ENCODE results near the gene RASL11A.
"Not testable (repeated sequence)": the region's sequence is repeated elsewhere in the genome, so short reads cannot be mapped to it uniquely, and the experiment has no call there.

RASL11A gene

DNA sequence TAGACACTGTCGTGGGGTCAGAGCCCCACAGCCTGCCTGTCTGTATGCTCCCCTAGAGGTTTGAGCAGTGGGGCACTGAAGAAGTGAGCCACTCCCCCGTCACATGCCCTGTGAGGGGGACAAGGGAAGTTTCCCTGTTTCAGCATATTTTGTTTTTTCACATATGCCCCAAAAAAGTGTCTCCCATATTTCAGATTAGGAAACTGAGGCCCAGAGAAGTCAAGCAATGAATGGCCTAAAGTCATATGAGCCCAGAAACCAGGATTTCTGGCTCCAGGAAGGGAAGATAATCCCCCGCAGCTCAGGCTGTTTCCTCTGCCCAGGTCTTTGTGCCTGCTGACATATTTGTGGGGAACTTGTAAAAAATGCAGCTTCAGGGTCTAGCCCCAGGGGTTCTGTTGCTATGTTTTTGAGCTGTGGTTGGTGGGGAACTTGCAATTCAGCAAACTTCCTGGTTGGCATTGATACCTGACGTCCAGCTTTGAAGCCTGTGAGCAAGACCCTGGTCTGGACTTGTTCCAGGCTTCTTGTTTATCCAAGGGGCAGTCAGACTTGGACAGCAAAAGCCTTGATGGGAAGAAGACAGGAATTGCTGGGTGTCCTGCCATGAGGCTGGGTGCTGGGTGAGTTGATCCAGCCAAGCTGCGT is 9.5 kb downstream of the RASL11A start:
- TF ChIP-seq, protein P1, sequence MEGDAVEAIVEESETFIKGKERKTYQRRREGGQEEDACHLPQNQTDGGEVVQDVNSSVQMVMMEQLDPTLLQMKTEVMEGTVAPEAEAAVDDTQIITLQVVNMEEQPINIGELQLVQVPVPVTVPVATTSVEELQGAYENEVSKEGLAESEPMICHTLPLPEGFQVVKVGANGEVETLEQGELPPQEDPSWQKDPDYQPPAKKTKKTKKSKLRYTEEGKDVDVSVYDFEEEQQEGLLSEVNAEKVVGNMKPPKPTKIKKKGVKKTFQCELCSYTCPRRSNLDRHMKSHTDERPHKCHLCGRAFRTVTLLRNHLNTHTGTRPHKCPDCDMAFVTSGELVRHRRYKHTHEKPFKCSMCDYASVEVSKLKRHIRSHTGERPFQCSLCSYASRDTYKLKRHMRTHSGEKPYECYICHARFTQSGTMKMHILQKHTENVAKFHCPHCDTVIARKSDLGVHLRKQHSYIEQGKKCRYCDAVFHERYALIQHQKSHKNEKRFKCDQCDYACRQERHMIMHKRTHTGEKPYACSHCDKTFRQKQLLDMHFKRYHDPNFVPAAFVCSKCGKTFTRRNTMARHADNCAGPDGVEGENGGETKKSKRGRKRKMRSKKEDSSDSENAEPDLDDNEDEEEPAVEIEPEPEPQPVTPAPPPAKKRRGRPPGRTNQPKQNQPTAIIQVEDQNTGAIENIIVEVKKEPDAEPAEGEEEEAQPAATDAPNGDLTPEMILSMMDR (IDR thresholded peaks at IDR 0.05; ENCODE audit: low read depth, low read length) = no peak
- DNase-seq (ENCODE audit: extremely low read depth, low read depth) = no peak

DNA sequence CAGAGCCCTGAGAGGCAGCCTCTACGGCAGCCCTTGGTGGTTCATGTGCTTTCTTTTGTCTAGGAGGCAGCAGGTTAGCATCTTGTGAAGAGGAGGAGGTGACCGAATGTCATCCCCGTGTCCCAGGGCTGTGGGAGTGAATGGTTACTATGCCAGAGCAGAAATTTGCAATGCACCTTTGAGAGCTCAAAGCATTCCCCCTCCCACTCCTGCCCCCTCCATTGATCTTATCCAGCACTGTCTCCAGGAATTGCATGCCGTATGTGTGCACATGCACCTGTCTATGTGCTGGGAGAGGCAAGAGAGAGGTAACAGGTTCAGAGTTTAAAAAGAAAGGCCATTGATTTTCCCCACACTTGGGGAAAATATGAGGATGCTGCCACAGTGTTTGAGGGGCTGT is 10.2 kb downstream of the RASL11A start:
- DNase-seq (ENCODE audit: extremely low read depth, low read depth) = no peak
- TF ChIP-seq, protein P1 (IDR thresholded peaks at IDR 0.05; ENCODE audit: low read depth, low read length) = no peak

DNA sequence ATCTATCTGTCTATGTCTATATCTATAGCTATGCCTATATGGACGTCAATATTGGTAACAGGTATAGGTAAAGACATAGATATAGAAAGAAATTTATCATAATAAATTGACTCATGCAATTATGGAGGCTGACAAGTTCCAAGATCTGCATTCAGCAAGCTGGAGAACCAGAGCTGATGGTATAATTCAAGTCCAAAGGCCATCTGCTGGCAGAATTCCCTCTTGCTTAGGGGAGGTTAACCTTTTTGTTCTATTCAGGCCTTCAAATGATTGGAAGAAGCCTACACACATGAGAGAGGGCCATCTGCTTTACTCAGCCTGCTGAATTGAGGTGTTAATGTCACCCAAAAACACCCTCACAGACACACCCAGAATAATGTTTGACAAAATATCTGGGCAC is 10.8 kb downstream of the RASL11A start:
- TF ChIP-seq, protein P1 (IDR thresholded peaks at IDR 0.05; ENCODE audit: low read depth, low read length) = no peak
- no peak for DNase-seq (ENCODE audit: extremely low read depth, low read depth)

DNA sequence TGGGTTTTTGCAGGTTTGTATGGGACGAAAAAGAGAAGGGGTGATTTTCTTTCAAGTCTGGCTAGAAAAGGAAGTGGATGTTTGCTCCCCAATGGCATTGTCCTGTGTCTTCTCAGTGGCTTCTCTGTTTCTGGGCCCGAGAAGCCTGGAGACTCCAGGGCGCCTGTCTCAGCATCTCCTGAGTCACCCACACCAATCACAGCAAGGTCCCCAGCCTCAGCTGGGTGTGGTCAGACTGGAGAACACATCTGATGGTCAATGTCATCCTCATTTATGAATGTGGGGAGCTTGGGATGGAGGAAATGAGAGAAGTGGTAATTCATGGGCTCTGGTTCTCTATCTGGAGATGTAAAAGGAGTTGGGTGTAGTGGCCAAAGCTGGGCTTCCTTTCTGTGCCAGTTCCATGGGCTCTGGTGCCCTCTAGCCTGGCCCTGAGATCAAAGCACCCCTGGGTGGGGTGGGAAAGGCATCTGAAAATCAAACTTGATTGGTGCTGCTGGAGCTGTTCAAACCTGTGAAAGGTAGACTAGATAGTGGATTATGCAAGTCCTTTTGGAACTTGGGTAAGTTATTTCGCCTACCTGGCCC is 13.4 kb downstream of the RASL11A start:
- TF ChIP-seq, protein P1 (IDR thresholded peaks at IDR 0.05; ENCODE audit: low read depth, low read length) = peak; percentile 68
- no peak for DNase-seq (ENCODE audit: extremely low read depth, low read depth)

DNA sequence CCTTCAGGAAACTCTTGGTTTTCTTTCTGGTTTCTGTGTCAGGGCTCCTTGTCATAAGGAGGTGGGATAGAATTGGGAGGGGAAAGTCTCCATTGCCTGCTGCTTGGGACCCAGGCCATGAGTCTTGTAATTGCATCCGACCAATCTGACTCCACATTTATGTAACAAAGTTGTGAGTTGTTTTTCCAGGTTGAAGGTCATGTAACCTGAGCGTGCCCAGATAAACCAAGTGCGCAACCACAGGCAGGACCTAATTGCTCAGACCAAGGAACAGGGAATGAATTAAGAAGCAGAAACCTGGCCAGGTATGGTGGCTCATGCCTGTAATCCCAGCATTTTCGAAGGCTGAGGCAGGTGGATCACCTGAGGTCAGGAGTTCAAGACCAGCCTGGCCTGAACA is 17.8 kb downstream of the RASL11A start:
- TF ChIP-seq, protein P1 (IDR thresholded peaks at IDR 0.05; ENCODE audit: low read depth, low read length) = no peak
- DNase-seq (ENCODE audit: extremely low read depth, low read depth) = no peak

DNA sequence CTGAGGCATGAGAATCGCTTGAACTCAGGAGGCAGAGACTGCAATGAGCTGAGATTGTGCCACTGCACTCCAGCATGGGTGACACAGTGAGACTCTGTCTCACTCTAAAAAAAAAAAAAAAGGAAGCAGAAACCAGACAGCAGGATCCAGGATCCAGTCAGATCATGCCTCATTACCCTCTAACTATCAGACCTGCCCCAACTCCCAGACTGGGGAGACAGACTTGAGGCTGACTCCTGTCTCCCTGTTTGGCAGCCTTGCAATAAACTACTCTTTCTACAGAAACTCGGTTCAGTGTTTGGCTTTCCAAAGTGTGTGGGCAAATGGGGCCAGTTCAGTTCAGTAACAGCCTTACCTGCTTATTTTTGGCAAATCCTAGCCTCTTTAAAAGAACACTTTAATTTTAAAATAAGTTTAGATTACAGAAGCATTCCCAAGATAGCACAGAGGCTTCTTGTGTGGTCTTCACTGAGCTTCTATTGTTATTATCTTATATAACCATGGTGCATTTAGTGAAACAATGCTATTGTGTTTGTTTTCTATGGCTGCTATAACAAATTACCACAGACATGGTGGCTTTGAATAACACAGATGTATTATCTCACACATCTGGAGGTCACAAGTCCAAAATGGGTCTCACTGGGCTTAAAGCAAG is 18.5 kb downstream of the RASL11A start:
- no peak for DNase-seq (ENCODE audit: extremely low read depth, low read depth)
- TF ChIP-seq, protein P1 (IDR thresholded peaks at IDR 0.05; ENCODE audit: low read depth, low read length) = no peak

DNA sequence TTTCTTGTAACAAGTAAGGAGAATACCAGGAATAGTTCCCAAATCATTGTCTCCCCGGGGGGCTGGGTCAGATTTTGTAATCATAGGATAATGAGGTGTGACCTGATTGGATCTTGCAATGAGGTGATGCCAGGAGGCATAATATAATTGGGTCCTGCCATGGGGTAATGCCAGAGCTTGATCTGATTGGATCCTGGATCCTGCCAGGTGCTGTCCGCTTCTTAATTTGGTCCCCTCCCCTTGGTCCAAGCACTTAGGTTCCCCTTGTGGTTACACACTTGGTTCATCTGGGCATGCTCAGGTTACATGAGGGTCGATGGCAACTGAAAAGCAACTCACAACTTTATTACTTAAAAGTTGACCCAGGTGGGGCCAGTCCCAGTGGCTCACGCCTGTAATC is 20.1 kb downstream of the RASL11A start:
- no peak for DNase-seq (ENCODE audit: extremely low read depth, low read depth)
- TF ChIP-seq, protein P1 (IDR thresholded peaks at IDR 0.05; ENCODE audit: low read depth, low read length) = no peak

DNA sequence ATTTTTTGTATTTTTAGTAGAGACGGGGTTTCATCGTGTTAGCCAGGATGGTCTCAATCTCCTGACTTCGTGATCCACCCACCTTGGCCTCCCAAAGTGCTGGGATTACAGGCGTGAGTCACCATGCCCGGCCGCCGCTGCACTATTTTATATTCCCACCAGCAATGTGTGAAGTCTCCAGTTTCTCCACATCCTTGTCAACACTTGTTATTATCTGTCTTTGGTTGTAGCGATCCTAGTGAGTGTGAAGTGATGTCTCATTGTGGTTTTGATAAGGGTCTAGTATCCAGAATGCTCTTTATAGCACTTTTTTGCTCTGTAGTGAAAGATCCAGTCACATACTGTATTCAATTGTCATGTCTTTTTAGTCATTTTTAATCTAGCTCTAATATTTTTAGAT is 21.3 kb downstream of the RASL11A start:
- not testable (repeated sequence) for DNase-seq (ENCODE audit: extremely low read depth, low read depth)
